Measurements from ENCODE around the gene OR5H2.
A peak's percentile ranks its signal among the peaks of the same experiment; 100 is the strongest.
"Not testable (repeated sequence)": the region's sequence is repeated elsewhere in the genome, so short reads cannot be mapped to it uniquely, and the experiment has no call there.

The OR5H2 gene

DNA sequence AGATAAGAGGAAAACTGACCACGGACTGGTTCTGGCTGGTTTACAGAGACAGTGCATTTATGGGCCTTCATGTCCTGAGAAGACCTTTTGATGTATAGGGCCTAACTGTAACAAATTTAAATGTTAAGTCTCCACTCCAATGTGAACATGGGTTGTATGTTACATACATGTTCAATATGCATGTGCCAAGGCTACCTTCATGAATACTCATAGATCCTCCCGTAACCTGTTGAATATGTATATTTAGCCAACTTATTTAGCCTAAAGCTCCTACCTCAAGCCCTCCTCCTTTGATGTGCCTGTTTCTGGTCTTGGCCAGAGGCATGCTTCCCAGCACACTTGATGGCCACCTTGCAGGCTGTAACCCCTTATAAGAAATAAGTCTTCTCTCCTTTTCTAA, at the start of gene OR5H2:
OR5H2 (plus strand) TSS at position 301 of the 400 bp plus-strand sequence. CDS start 398 bp downstream, outside the sequence.
- ATAC-seq, result no peak

DNA sequence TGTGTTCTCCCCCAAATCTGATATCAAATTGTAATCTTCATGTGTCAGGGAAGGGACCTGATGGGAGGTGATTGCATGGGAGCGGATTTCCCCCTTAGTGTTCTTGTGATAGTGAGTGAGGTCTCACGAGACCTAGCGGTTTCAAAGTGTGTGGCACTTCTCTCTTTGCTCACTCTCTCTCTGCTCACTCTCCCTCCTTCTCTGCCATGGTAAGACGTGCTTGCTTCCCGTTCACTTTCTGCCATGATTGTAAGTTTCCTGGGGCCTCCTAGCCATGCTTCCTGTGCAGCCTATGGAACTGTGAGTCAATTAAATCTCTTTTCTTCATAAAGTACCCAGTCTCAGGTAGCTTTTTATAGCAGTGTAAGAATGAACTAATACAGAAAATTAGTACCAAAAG, 48.8 kb upstream of the OR5H2 start:
- no peak for ATAC-seq

DNA sequence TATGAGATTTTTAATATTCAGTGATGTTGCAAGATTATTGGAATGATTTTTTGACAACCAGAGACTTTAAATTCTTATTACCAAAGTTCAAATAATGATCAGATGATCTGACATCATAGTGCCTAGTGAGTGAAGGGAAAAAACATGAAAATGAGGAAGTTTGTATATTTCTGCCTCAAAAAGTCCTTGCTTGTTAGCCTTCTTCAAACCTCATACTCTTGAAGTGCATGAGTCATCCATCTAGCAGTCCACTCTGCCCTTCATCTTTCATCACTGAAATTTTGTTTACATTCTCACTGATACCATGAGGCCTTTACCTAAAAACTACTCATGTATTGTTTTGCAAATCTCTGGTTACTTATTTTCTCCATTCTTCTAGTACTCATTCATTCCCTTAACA, 42.2 kb upstream of the OR5H2 start:
- no peak for ATAC-seq

- no peak for ATAC-seq
Measured at GRCh38 chr3:98242155-98242554, 40.1 kb upstream of the OR5H2 start.

DNA sequence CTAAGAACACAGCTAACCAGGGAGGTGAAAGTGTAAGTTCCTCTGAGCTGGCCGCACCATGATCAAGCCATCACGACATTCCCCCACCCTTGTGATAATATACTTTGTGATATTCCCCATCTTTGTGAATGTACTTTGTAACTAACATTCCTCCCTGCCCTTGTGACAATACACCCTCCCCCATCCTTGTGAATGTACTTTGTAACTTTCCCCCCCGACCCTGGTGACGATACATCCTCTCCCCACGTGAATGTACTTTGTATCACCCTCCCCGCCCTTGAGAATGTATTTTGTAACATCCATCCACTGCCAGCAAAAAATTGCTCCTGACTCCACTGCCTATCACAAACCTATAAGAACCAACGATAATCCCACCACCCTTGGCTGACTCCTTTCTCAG, 38.5 kb upstream of the OR5H2 start:
- no peak for ATAC-seq

- no peak for ATAC-seq
Measured at GRCh38 chr3:98246142-98246541, 36.2 kb upstream of the OR5H2 start.

- not testable (repeated sequence) for ATAC-seq
Measured at GRCh38 chr3:98256026-98256425, 26.3 kb upstream of the OR5H2 start.

- ATAC-seq, result no peak
Measured at GRCh38 chr3:98259707-98260106, 22.6 kb upstream of the OR5H2 start.

- ATAC-seq, result no peak
Measured at GRCh38 chr3:98262046-98262445, 20.3 kb upstream of the OR5H2 start.

DNA sequence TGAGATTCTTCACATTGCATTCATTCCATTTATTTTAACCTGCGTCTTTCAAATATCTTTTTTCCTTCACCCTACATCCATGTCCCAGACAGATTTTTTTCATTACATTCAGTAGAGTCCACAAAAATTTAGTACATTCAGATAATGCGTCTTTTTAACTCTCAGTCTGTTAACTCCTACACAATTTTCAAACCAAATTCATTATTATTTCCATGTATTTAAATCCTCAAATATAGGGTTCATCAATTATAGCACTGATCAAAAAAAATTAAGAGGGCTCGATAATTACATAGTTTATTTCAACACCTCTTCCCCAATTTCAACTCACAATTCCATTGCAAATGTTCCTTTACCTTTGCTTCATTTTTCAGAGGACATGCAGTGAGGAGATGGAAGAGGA, 18.4 kb upstream of the OR5H2 start, which contains the start of gene OR5H6:
OR5H6 (plus strand) TSS at position 301 of the 400 bp plus-strand sequence; CDS start at position 390, 89 bp downstream.
- ATAC-seq, result no peak

DNA sequence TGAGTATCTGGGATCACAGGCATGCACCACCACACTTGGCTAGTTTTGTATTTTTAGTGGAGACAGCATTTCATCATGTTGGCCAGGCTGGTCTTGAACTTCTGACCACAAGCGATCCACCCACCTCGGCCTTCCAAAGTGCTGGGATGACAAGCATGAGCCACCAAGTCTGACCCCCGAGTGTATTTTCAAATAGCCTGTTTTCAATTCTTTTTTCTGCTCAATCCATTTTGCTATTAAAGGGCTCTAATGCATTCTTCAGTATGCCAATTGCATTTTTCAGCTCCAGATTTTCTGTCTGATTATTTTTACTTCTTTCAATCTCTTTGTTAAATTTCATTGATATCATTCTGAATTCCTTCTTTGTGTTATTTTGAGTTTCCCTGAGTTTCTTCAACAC, 12.5 kb upstream of the OR5H2 start:
- no peak for ATAC-seq

DNA sequence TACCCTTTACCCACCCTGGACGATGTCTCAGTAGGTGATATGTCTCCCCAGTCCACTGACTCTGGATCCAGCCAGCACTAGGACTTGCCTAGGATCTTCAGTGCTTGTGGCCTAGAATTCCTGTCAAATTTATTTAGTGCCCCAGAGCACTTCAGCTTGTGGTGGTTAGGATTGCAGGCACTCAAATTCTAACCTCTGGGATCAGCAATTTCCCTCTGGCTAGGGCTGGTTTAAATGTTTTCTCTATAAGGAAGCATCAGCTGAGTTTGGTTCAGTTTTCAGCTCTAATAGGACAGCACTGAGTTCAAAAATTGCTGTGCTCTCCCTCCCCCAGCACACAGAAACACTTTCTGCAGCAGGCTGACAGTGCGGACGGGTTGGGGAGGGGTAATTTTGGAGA, 10.2 kb upstream of the OR5H2 start:
- no peak for ATAC-seq

- no peak for ATAC-seq
Measured at GRCh38 chr3:98274914-98275313, 7.4 kb upstream of the OR5H2 start.

DNA sequence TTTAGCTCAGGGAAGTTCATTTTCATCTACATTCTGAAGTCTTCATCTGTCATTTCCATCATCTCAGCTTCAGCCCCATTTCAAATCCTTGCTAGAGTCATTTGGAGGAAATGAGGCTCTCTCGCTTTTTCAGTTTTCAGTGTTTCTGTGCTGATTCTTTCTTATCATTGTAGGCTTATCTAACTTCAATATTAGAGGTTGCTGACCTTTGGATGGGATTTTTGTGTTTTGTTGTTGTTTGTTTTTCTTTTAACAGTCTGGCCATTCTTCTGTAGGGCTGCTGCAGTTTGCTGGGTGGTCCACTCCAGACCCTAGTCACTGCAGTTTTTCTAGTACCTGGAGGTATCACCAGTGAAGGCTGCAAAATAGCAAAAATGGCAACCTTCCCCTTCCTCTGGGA, 8.6 kb downstream of the OR5H2 start:
- no peak for ATAC-seq

DNA sequence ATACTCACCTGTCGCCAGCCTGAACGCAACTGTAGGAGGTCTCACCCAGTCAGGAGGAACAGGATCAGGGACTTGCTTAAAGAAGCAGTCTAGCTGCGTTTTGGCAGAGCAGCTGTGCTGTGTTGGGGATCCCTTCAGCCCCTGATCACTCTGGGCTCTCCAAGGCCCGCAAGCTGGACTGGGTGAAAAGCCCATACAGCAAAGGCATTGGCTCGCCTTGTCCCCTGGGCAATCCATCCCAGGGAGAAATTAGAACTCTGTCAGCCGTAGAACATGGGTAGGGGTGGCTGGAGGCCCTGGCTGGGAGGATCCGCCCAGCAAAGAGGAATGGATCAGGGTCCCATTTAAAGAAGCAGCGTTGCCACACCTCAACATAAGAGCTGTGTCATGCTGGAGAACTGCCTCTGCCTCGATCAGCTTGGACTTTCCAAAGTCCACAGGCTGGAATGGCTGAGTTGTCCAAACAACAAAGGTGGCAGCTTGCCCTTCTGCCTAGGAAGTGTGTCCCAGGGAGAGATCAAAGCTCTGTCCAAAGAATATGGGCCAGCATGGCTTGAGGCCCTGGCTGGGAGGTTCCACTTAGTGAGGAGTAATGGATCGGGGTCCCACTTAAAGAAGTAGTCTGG, 9.1 kb downstream of the OR5H2 start:
- no peak for ATAC-seq

GRCh38 chr3:98322101-98322500, 39.8 kb downstream of the OR5H2 start:
- no peak for ATAC-seq

DNA sequence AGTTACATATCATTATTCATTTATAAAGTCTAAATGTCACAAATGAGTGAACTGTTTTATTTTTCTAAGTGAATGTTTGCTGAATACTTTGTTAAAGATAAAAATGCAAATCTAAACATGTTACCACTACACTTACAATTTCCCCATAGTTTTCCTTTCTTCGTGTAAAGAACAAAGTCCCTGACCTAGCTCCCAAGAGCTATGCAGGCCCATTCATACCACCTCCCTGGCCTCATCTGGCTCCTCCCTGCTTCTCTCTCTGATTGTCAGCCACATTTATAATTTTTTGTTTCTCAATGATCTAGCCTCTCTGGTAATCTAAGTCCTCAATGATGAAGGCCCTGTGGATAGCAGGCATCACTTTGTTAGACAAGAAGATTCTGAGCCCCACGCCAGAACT, 40.4 kb downstream of the OR5H2 start:
- no peak for ATAC-seq

- no peak for ATAC-seq
Measured at GRCh38 chr3:98323425-98323824, 41.1 kb downstream of the OR5H2 start.

GRCh38 chr3:98325055-98325454, 42.8 kb downstream of the OR5H2 start:
- no peak for ATAC-seq

DNA sequence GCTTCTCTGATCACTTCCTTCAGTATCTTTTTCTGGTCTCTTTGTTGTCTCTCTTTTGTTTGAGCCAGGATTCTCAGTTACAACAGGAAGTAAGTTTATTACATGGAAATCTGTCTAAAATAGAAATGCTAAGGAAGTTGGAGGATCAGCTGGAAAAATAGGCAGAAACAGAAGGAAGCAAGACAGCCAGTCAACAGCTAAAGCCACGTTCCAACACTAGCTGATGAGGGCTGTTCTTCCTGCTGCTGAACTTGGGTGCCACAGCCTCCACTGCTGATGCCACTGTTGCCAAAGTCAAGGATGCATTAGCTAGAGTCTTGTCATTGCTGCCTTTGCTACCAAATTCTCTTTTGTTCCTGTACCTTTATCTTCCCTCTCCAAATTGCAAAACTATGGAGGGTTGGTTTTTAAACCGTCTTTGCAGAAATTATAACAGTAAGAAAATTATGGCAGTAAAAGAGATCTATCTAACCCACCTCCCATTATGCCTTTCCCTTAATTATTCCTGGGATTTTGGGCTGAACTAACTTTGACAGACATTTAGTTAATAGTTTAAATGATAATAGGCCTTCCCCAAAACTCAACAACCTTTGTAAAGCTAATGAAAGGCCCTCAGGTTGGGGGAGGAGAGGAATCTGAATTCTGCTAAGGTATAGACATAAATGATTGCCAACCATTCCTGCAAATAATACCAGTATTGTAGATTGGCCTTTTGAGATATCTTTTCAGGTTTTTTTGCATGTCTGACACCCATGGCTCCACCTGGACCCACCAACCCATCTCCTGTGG, 44.0 kb downstream of the OR5H2 start:
- ATAC-seq, result no peak

GRCh38 chr3:98326945-98327344, 44.6 kb downstream of the OR5H2 start:
- ATAC-seq, result peak; percentile 27 to 37

- no peak for ATAC-seq
Measured at GRCh38 chr3:98328933-98329332, 46.6 kb downstream of the OR5H2 start.

GRCh38 chr3:98329392-98330124, 47.3 kb downstream of the OR5H2 start:
- peak; percentile 59 to 63 for ATAC-seq

DNA sequence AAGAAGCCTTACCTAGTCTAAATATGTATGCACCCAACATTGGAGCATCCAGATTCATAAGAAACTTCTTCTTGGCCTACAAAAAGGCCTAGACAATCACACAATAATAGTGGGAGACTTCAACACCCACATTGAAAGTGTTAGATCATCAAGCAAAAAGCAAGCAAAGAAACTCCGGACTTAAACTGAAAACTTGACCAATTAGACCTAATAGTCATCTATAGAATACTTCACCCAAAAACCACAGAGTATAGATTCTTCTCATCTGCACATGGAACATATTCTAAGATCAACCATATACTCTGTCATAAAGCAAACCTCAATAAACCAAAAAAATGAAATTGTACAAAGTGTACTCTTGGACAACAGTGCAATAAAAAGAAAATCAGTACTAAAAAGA, 49.0 kb downstream of the OR5H2 start:
- ATAC-seq, result no peak

Data from activated CD4-positive, CD25-positive, alpha-beta regulatory T cell treated with anti-CD3 and anti-CD28 coated beads, Interleukin-2, amount 50 U/mL, for 24 hours (primary cell).